NCI-H82 (cell line): Measurements from ENCODE around the gene DUSP28.
A peak's percentile ranks its signal among the peaks of the same experiment; 100 is the strongest.
"Not testable (repeated sequence)": the region's sequence is repeated elsewhere in the genome, so short reads cannot be mapped to it uniquely, and the experiment has no call there.

Experiments
- DNase-seq: peaks from one replicate; lab custom pipeline; 2025; lab: John Stamatoyannopoulos, UW

Gene DUSP28

DNA sequence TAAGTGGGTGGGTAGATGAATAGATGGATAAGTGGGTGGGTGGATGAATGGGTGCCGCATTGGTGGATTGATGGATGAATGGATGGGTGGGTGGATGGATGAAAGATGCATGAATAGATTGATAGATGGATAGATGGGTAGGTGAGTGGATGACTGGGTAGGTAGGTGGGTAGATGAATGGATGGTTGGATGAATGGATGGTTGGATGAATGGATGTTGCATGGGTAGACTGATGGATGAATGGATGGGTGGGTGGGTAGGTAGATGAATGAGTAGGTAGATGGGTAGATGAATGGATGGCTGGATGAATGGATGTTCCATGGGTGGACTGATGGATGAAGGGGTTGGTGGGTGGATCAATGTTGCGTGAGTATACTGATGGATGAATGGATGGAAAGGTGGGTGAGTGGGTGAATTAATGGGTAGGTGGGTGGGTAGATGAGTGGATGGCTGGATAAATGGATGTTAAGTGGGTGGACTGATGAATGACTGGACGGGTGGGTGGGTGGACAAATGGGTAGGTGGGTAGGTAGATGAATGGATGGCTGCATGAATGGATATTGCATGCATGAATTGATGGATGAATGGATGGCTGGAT lies 32.9 kb upstream of the DUSP28 start:
- DNase-seq: no peak

GRCh38 chr2:240528406-240529040 lies 31.6 kb upstream of the DUSP28 start:
- no peak for DNase-seq

GRCh38 chr2:240529344-240529999 lies 30.7 kb upstream of the DUSP28 start:
- DNase-seq: no peak

GRCh38 chr2:240530181-240530580 lies 30.0 kb upstream of the DUSP28 start:
- DNase-seq: no peak

GRCh38 chr2:240531038-240531437 lies 29.1 kb upstream of the DUSP28 start:
- no peak for DNase-seq

DNA sequence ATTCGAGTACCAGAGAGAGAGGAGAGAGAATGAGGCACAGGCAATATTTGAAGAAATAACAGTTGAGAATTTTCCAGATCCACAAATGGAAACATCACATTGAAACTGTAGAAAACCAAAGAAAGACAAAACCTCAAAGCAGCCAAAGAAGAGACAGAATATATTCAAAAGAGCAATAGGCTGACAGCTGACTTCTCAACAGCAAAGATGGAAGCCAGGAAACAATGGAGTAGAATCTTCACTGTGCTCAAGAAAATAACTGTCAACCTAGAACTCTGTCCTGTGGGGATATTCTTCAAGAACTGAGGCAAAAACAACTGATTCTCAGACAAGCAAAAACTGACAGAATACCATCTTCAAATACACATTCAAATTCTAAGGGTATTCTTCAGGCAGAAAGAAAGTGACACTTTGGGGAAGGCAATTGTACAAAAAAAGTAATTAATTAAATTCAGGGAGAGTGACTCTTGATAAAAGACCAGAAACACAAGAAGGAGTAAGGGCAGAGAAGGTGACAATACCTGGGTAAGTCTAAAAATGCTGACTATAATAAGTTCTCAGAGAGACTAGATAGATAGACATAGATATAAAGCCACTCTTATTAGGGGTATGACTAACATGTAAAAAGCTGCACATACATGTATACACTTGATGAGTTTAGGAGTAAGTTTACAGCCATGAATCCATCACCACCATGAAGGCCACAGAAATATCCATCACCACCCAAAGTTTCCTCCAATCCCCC lies 28.0 kb upstream of the DUSP28 start:
- DNase-seq: no peak

- no peak for DNase-seq
These were observed 22.0 kb upstream of the DUSP28 start for GRCh38 chr2:240538031-240538780.

- not testable (repeated sequence) for DNase-seq
These were observed 21.1 kb upstream of the DUSP28 start for GRCh38 chr2:240539101-240539500.

GRCh38 chr2:240539906-240540305 lies 20.3 kb upstream of the DUSP28 start:
- DNase-seq: no peak

GRCh38 chr2:240551288-240551687 lies 8.9 kb upstream of the DUSP28 start:
- DNase-seq: no peak

GRCh38 chr2:240551811-240552210 lies 8.3 kb upstream of the DUSP28 start:
- no peak for DNase-seq

DNA sequence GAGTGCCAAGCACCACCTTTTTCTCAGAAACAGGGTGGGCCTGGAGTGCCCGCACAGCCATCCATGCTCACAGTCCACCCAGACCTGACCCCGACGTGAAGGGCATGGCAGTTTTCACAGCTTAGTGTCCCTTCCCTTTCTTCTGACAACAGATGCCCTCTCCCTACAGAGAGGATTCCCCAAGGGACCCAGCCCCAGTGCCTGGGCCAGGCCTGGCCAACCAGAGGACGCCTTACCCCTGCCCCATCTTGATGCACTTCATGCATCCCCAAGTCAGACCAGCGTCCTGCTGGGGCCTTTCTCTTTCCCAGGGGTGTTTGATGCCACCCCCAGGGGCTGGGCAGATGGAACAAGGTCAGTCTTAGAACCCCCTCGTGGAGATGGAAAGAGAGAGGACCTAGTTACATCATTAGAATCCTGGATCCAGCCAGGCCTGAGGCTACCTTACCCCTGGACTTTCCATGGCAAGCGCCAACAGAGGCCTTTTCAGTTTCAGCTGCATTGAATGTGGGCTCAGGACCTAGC lies 6.1 kb upstream of the DUSP28 start:
- DNase-seq: no peak

- no peak for DNase-seq
These were observed 5.2 kb upstream of the DUSP28 start for GRCh38 chr2:240554767-240555493.

- no peak for DNase-seq
These were observed 4.5 kb upstream of the DUSP28 start for GRCh38 chr2:240555541-240556250.

- peak; percentile 46 for DNase-seq
These were observed 3.5 kb upstream of the DUSP28 start for GRCh38 chr2:240556553-240557100.

GRCh38 chr2:240557101-240557751 lies 2.9 kb upstream of the DUSP28 start:
- no peak for DNase-seq

DNA sequence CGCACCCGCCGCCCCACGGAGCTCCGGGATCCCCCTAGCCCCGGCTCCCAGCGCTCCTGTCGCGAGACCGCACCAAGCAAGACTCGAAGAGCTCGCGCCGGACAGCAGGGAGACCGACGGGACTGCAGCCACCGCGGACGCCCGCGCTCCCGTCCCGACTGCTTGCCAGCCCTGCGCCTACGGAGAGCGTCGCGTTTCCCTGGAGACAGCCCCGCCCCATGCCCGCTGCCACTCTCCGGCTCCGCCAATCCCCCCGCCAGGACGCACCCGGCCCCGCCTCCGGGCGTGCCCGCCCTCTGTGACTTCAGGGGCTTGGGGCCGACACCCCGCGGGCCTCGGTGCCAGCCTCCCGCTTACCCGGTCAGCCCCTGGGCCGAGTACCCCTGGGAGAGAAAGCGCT lies 2.3 kb upstream of the DUSP28 start, which contains the start of gene ANKMY1:
Gene ANKMY1, minus strand, starts transcription at position 181 of the 400 bp plus-strand sequence. CDS start 653 bp downstream, outside the sequence.
- DNase-seq: no peak

DNA sequence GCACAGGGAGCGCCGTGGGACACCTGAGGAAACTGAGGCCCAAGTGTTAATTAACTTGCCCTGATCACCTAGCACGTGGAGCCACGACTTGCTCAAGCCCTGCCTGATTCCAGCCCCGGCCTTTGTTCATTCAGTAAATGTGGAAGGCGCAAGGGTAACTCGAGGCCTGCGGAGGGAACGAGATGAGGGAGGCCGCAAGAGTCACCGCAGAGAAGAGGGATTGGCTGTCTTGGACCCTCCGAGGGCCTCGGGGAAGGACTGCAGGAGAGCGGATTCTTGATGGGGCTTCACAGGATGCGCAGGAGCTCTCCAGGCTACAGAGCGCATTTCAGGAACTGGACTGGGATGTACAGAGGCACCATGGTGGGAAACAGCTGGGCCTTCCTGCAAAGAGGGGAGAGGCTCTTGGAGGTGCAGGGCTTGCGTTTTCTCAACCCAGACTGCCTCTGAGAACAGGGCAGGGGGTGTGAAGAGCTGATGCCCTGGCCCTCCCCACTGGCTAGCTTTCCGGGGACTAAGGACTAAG lies 1.9 kb upstream of the DUSP28 start:
- DNase-seq: no peak

- no peak for DNase-seq
These were observed 871 bp upstream of the DUSP28 start for GRCh38 chr2:240559286-240559685.
